ENCODE data around the gene PREX1. TPM values are rescaled to one million over a fixed set of nuclear protein-coding genes. Genes with fewer than 3 reads are reported as not detected.

Gene PREX1
- total and polyA plus RNA-seq, 10 donors, result 36.7 to 279 (median 157) TPM

GRCh38 chr20:48596334-48596898 lies 231.4 kb downstream of the PREX1 start:
- WGBS, 5 donors, result 88 to 97% (median 93%) methylated on average over 4 of the region's 4 CpGs
- DNase-seq, result no peak

DNA sequence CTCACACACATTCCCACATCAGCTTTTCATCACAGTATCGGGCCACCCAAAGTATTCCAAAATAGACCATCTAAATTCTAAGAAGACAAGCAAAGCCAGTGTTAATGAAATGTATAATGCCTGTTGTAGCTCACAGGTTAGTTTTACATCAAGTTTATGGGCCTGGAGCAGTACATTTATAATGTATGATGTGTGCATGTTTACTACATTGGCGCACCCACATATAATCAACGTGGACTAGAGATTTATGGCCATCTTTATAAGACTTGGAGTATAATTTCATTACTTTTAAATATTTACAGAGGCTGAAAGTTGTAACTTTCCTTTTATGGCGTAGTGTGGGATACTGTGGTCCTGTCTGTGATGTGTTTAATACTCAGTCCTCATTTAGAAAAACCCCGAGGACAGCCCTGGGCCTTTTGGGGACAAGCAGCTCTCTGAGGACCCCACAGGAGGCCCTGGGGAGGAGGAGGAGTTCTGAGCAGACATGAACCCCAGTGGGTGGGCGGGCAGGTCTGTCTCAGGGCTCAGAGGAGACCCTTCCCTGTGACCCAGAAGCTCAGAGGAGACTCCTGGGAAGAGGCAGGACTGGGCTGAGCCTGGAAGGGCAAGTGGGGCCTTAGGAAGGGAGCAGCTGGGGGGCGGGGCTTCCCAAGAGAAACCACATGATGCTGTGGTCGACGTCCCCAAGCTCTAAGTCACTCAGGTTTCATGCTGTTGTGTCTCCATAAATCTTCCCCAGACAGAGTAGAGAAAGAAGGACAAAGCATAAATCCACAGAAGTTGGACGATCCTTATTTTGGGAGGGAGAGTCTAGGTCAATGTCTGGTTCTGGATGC lies 232.1 kb downstream of the PREX1 start:
- no peaks in the 10 kb centered on the region for H3K4me1 ChIP-seq
- H3K27me3 ChIP-seq (replicated peaks in 1 of 7), result peaks cover 0 to 6% (median 0%) of the 10 kb centered on the region in 7 donors
- H3K36me3 ChIP-seq, result no peaks in the 10 kb centered on the region
- no peak for DNase-seq
- intact Hi-C loops (cut with DNase I; ENCODE audit: low total_unique reads), result no loop called here
- WGBS, 5 donors, result 69 to 75% (median 71%) methylated on average over 10 of the region's 10 CpGs
- H3K9me3 ChIP-seq, result peaks cover 0 to 6% (median 2%) of the 10 kb centered on the region in 8 donors
- H3K27ac ChIP-seq, result no peak overlapping the region
- TF ChIP-seq, protein P1, sequence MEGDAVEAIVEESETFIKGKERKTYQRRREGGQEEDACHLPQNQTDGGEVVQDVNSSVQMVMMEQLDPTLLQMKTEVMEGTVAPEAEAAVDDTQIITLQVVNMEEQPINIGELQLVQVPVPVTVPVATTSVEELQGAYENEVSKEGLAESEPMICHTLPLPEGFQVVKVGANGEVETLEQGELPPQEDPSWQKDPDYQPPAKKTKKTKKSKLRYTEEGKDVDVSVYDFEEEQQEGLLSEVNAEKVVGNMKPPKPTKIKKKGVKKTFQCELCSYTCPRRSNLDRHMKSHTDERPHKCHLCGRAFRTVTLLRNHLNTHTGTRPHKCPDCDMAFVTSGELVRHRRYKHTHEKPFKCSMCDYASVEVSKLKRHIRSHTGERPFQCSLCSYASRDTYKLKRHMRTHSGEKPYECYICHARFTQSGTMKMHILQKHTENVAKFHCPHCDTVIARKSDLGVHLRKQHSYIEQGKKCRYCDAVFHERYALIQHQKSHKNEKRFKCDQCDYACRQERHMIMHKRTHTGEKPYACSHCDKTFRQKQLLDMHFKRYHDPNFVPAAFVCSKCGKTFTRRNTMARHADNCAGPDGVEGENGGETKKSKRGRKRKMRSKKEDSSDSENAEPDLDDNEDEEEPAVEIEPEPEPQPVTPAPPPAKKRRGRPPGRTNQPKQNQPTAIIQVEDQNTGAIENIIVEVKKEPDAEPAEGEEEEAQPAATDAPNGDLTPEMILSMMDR (IDR thresholded peaks at IDR 0.05 in 8 of 11, conservative IDR thresholded peaks at IDR 0.05 in 3 of 11), result no peak
- no peak for TF ChIP-seq POLR2A (IDR thresholded peaks at IDR 0.05)
- TF ChIP-seq POLR2AphosphoS5 (IDR thresholded peaks at IDR 0.05), result no peak
- H3K4me3 ChIP-seq, result no peak overlapping the region

More at GRCh38 chr20:48596334-48596898, 231.4 kb downstream of the PREX1 start:
- H3K36me3 ChIP-seq, result no peaks in the 10 kb centered on the region
- peaks cover 0 to 6% (median 0%) of the 10 kb centered on the region in 7 donors for H3K27me3 ChIP-seq (replicated peaks in 1 of 7)
- H3K9me3 ChIP-seq, result peaks cover 0 to 6% (median 2%) of the 10 kb centered on the region in 8 donors
- intact Hi-C loops (cut with DNase I; ENCODE audit: low total_unique reads), result no loop called here
- H3K4me3 ChIP-seq, result no peak overlapping the region
- H3K4me1 ChIP-seq, result no peaks in the 10 kb centered on the region
- TF ChIP-seq, protein P1 (IDR thresholded peaks at IDR 0.05 in 8 of 11, conservative IDR thresholded peaks at IDR 0.05 in 3 of 11), result no peak
- TF ChIP-seq POLR2AphosphoS5 (IDR thresholded peaks at IDR 0.05) (no peak), POLR2A (IDR thresholded peaks at IDR 0.05) (no peak)
- H3K27ac ChIP-seq, result no peak overlapping the region

GRCh38 chr20:48594533-48594932 lies 233.3 kb downstream of the PREX1 start:
- no peak for DNase-seq
- peaks cover 0 to 6% (median 2%) of the 10 kb centered on the region in 8 donors for H3K9me3 ChIP-seq
- H3K4me3 ChIP-seq, result no peak overlapping the region
- no peaks in the 10 kb centered on the region for H3K4me1 ChIP-seq
- no peak for TF ChIP-seq POLR2AphosphoS5 (IDR thresholded peaks at IDR 0.05)
- TF ChIP-seq, protein P1 (IDR thresholded peaks at IDR 0.05 in 8 of 11, conservative IDR thresholded peaks at IDR 0.05 in 3 of 11), result no peak
- TF ChIP-seq POLR2A (IDR thresholded peaks at IDR 0.05), result no peak
- 62 to 82% (median 76%) methylated on average over 3 of the region's 3 CpGs for WGBS, 5 donors
- peaks cover 0 to 4% (median 0%) of the 10 kb centered on the region in 7 donors for H3K27me3 ChIP-seq (replicated peaks in 1 of 7)
- intact Hi-C loops (cut with DNase I; ENCODE audit: low total_unique reads), result no loop called here
- no peak overlapping the region for H3K27ac ChIP-seq
- H3K36me3 ChIP-seq, result no peaks in the 10 kb centered on the region

Measured in spleen (tissue), 11 donors.